Measurements from ENCODE around the gene MRPS24. TPM values are rescaled to one million over a fixed set of nuclear protein-coding genes. Genes with fewer than 3 reads are reported as not detected.

Gene MRPS24
- polyA plus RNA-seq, 1 donor (not counting 4 experiments of a cell fraction or from before 2014, with no cell fraction given), result 104 TPM

DNA sequence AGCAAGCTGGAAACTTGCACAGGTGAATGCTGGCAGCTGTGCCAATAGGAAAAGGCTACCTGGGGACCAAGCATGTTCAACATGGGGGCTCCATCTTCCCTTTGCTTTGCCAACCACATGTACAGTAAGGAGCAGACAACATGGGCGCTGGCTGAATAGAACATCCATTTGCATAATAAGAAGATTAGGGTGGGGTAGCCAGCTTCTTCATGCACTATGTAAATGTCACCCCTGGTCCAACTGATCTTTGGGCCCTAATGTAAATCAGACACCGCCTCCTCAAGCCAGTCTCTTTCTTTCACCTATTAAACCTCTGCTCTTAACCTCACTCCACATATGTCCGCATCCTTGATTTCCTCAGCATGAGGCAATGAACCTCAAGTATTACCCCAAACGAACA lies 26.0 kb downstream of the MRPS24 start:
- H3K9me3 ChIP-seq (ENCODE audit: control insufficient read depth, low read depth, low read length), result no peaks in the 10 kb centered on the region
- no peak overlapping the region for H3K4me3 ChIP-seq (ENCODE audit: control insufficient read depth in 2 of 3, extremely low read depth in 1 of 3, insufficient read depth in 2 of 3, low read depth in 1 of 3, low read length in 3 of 3)
- dilution Hi-C loops (cut with MboI; ENCODE audit: extremely low pct_ligation_motif_present, low sequenced_read_pairs), result no loop called here
- no peaks in the 10 kb centered on the region for H3K27me3 ChIP-seq (ENCODE audit: control insufficient read depth, extremely low read depth, insufficient read depth, low read length)
- H3K9me1 ChIP-seq (ENCODE audit: control insufficient read depth, extremely low read depth, insufficient read depth, low read length), result no peaks in the 10 kb centered on the region
- no peaks in the 10 kb centered on the region for H3K36me3 ChIP-seq (ENCODE audit: control insufficient read depth in 2 of 2, extremely low read depth in 1 of 2, insufficient read depth in 2 of 2, low read length in 2 of 2)
- TF ChIP-seq, protein P1, sequence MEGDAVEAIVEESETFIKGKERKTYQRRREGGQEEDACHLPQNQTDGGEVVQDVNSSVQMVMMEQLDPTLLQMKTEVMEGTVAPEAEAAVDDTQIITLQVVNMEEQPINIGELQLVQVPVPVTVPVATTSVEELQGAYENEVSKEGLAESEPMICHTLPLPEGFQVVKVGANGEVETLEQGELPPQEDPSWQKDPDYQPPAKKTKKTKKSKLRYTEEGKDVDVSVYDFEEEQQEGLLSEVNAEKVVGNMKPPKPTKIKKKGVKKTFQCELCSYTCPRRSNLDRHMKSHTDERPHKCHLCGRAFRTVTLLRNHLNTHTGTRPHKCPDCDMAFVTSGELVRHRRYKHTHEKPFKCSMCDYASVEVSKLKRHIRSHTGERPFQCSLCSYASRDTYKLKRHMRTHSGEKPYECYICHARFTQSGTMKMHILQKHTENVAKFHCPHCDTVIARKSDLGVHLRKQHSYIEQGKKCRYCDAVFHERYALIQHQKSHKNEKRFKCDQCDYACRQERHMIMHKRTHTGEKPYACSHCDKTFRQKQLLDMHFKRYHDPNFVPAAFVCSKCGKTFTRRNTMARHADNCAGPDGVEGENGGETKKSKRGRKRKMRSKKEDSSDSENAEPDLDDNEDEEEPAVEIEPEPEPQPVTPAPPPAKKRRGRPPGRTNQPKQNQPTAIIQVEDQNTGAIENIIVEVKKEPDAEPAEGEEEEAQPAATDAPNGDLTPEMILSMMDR (optimal IDR thresholded peaks at IDR 0.05 in 1 of 3, IDR thresholded peaks at IDR 0.05 in 1 of 3, conservative IDR thresholded peaks at IDR 0.05 in 1 of 3; ENCODE audit: extremely low read depth in 1 of 3, insufficient read depth in 2 of 3, low read length in 3 of 3), result no peak
- TF ChIP-seq EZH2 (IDR thresholded peaks at IDR 0.05; ENCODE audit: low read length), result no peak
- H3K4me2 ChIP-seq (ENCODE audit: control insufficient read depth, extremely low read depth, insufficient read depth, low read depth, low read length), result no peak overlapping the region
- no peaks in the 10 kb centered on the region for H4K20me1 ChIP-seq (ENCODE audit: control insufficient read depth, extremely low read depth, insufficient read depth, low read length)
- no peak overlapping the region for H3K9ac ChIP-seq (ENCODE audit: control insufficient read depth, extremely low read depth, insufficient read depth, low read length)
- DNase-seq (ENCODE audit: low read depth, low spot score) (no peak), FAIRE-seq (no peak)
- peaks cover 3% of the 10 kb centered on the region for H3K4me1 ChIP-seq (ENCODE audit: control insufficient read depth, extremely low read depth, insufficient read depth, low read length)
- no peak overlapping the region for H2AFZ ChIP-seq (ENCODE audit: control insufficient read depth, low read length)
- H3K79me2 ChIP-seq (ENCODE audit: control insufficient read depth, insufficient read depth, low read length), result no peaks in the 10 kb centered on the region
- H3K27ac ChIP-seq (ENCODE audit: control insufficient read depth, insufficient read depth, low read length), result no peak overlapping the region

DNA sequence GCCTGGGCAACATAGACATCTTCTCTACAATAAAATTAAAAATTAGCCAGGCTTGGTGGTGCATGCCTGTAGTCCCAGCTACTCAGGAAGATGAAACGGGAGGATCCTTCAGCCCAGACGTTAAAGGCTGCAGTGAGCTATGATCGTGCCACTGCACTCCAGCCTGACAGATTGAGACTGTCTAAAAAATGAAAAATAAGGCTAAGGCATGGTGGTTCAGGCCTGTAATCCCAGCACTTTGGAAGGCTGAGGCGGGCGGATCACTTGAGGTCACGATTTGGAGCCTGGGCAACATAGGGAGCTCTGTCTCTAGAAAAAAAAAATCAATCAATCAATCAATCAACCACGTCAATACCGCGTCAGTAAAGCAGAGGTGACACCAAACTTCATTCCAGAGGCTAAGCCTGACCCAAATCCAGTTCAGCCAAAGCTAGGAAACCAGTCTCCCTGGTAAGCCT lies 31.1 kb downstream of the MRPS24 start:
- Histone ChIP-seq H3K79me2 (ENCODE audit: control insufficient read depth, insufficient read depth, low read length) (no peaks in the 10 kb centered on the region), H3K9ac (ENCODE audit: control insufficient read depth, extremely low read depth, insufficient read depth, low read length) (no peak overlapping the region), H4K20me1 (ENCODE audit: control insufficient read depth, extremely low read depth, insufficient read depth, low read length) (no peaks in the 10 kb centered on the region), H3K27ac (ENCODE audit: control insufficient read depth, insufficient read depth, low read length) (no peak overlapping the region), H3K36me3 (ENCODE audit: control insufficient read depth in 2 of 2, extremely low read depth in 1 of 2, insufficient read depth in 2 of 2, low read length in 2 of 2) (no peaks in the 10 kb centered on the region), H3K9me1 (ENCODE audit: control insufficient read depth, extremely low read depth, insufficient read depth, low read length) (no peaks in the 10 kb centered on the region), H3K9me3 (ENCODE audit: control insufficient read depth, low read depth, low read length) (peaks cover 3% of the 10 kb centered on the region), H2AFZ (ENCODE audit: control insufficient read depth, low read length) (no peak overlapping the region), H3K4me2 (ENCODE audit: control insufficient read depth, extremely low read depth, insufficient read depth, low read depth, low read length) (peak overlapping the region; percentile 83), H3K4me1 (ENCODE audit: control insufficient read depth, extremely low read depth, insufficient read depth, low read length) (peaks cover 3% of the 10 kb centered on the region), H3K4me3 (ENCODE audit: control insufficient read depth in 2 of 3, extremely low read depth in 1 of 3, insufficient read depth in 2 of 3, low read depth in 1 of 3, low read length in 3 of 3) (no peak overlapping the region), H3K27me3 (ENCODE audit: control insufficient read depth, extremely low read depth, insufficient read depth, low read length) (no peaks in the 10 kb centered on the region)
- DNase-seq (ENCODE audit: low read depth, low spot score) (no peak), FAIRE-seq (no peak)
- dilution Hi-C loops (cut with MboI; ENCODE audit: extremely low pct_ligation_motif_present, low sequenced_read_pairs), result no loop called here
- TF ChIP-seq, protein P1 (optimal IDR thresholded peaks at IDR 0.05 in 1 of 3, IDR thresholded peaks at IDR 0.05 in 1 of 3, conservative IDR thresholded peaks at IDR 0.05 in 1 of 3; ENCODE audit: extremely low read depth in 1 of 3, insufficient read depth in 2 of 3, low read length in 3 of 3), result no peak
- TF ChIP-seq EZH2 (IDR thresholded peaks at IDR 0.05; ENCODE audit: low read length), result no peak
